H54 (cell line): Measurements from ENCODE around the gene BEGAIN.
"Not testable (repeated sequence)": the region's sequence is repeated elsewhere in the genome, so short reads cannot be mapped to it uniquely, and the experiment has no call there.

Experiments used
- DNase-seq: peaks from one replicate; pipeline ENCODE4 v3.0.0; 2011; ENCODE audit warnings: low spot score, mixed read lengths; ENCODE audit not compliant: insufficient read length
- FAIRE-seq: peaks from 3 replicates; lab custom pipeline; 2011; peaks lifted over from hg19 to GRCh38; lab: Jason Lieb, UNC
- POLR2A ChIP-seq: IDR thresholded peaks from 2 replicates; pipeline ENCODE4 v1.6.1; 2011; ENCODE audit warnings: low read depth, mild to moderate bottlenecking, low read length

Gene BEGAIN

GRCh38 chr14:100528962-100529560 is 58.2 kb downstream of the BEGAIN start:
- DNase-seq: no peak
- TF ChIP-seq POLR2A: no peak
- no peak for FAIRE-seq

GRCh38 chr14:100526632-100527031 is 60.6 kb downstream of the BEGAIN start:
- DNase-seq (no peak), FAIRE-seq (no peak)
- no peak for TF ChIP-seq POLR2A

- FAIRE-seq (no peak), DNase-seq (no peak)
- no peak for TF ChIP-seq POLR2A
Measured at GRCh38 chr14:100526057-100526456, 61.2 kb downstream of the BEGAIN start.

DNA sequence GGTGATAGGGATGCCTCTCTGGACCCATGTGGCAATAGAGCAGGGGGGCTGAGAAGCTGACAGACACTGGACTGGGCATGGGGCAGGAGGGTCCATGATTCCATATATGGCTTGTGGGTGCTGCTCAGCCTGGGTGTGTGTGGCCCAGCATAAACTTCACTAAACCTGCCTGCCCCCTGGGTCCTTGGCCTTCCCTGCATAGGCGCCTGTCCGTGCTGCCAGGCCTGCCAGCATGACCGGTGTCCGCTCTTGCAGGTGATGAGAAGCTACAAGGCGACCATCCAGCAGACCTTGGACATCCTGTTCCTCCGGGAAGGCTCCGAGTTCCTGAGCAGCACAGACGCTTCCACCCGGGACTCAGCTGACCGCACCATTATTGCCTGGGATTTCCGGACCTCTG is 61.6 kb downstream of the BEGAIN start:
- FAIRE-seq (no peak), DNase-seq (no peak)
- TF ChIP-seq POLR2A: no peak

DNA sequence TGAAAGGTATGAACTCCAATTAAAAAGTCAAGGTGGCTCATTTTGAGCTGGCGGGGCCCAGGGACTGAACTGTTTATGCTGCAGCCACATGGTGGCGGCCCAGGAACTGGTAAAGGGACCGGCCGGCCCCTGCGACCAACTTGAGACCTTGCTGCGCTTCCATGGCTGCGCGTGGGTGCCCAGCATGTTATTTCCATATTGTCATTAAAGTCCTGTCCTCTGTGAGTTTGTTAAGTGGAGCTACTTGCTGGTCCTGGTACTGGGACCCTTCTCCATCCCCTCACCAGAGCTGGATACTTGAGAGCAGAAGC is 62.3 kb downstream of the BEGAIN start:
- no peak for TF ChIP-seq POLR2A
- DNase-seq: no peak
- no peak for FAIRE-seq

DNA sequence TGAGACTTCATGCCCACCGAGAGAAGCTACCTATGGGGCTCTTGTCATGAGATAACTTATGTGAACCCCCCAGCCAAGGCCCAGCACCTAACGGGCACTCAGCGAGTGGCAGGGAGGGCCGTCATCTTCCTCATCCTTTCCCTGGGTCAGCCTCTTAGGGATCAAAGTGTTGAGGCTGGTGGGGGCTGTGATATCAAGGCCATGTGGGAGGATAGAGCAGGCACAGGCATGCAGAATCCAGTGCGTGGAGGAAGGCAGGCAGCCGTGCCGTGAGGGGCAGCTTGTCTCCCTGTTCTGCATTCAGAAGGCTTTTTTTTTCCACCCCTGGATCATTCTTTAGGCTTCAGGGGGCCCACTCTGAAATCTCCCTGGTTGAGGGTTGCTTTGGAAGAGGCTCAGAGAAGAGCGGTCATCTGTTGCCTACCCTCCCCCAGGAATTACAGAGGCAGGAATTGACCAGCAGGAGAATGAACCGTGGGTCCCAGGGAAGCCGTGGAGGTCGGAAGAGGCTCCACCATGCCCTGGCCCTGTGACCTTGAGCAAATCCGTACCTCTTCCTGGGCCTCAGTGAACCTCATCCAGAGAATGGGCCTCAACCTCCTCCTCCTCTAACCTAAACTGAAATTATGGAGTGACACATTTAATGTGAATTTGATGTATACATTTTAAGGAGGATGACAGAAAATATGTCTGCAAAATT is 62.8 kb downstream of the BEGAIN start:
- FAIRE-seq: no peak
- no peak for DNase-seq
- no peak for TF ChIP-seq POLR2A

GRCh38 chr14:100523843-100524169 is 63.4 kb downstream of the BEGAIN start:
- no peak for TF ChIP-seq POLR2A
- FAIRE-seq (no peak), DNase-seq (no peak)

GRCh38 chr14:100523131-100523842 is 63.9 kb downstream of the BEGAIN start:
- DNase-seq: no peak
- no peak for FAIRE-seq

GRCh38 chr14:100522616-100523099 is 64.6 kb downstream of the BEGAIN start:
- no peak for DNase-seq
- FAIRE-seq: no peak

More at GRCh38 chr14:100523131-100523842, 63.9 kb downstream of the BEGAIN start:
- no peak for TF ChIP-seq POLR2A

GRCh38 chr14:100506053-100506452 is 81.2 kb downstream of the BEGAIN start:
- FAIRE-seq, DNase-seq: not testable (repeated sequence)

More at GRCh38 chr14:100522616-100523099, 64.6 kb downstream of the BEGAIN start:
- no peak for TF ChIP-seq POLR2A

DNA sequence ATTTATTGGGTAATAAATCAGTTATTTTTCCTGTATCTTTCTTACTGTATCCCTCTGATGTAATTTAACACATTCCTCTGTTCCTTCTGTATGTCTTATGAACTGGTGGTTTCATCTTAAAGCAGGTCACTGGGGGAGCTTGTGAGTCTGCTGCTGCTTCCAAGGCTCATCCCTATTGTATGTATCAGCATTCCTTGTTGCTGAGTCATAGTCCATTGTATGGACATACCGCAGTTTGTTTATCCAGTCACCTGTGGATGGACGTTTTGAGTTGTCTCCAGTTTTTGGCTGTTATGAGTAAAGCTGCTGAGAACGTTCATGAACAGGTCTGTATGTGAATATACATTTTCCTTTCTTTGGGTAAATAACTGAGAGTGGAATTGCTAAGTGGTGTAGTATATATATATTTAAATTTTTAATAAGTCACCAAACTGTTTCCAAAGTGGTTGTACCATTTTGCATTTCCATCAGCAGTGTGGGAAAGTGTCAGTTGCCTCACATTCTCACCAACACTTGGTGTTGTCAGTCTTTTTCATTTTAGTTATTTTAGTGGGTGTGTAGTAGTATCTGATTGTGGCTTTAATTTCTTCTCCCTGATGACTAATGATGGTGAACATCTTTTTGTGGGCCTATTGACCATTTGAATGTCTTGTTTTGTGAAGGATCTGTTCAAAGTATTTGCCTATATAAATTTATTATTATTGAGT is 82.7 kb downstream of the BEGAIN start:
- DNase-seq: peak; percentile 26
- no peak for TF ChIP-seq POLR2A
- FAIRE-seq: no peak

GRCh38 chr14:100503251-100503650 is 84.0 kb downstream of the BEGAIN start:
- no peak for DNase-seq
- no peak for FAIRE-seq
- no peak for TF ChIP-seq POLR2A

DNA sequence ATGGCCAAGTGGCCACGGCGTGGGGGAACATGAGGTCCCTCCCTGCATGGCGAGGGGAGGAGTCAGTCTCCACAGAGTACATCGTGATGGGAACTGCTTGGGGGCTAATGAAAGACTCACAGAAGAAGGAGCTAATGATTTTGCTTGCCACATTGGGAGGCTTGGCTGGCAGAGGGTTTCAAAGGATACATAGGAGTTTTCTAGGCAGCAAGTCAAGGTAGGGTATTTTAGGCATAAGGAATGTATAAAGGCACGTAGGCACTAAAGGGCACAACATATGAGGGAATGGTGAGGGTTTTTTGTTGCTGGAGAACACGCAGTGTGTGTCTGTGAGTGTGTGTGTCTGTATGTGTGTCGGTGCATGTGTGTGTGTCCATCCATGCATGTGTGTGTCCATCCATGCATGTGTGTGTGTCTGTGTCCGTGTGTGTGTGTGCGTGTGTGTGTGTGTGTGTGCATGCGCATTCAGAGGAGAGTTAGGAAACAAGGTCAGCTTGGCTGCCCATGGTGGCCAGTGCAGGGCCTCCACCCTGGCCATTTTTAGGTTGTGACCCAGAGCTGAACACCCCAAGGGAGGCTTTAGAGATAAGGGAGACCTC is 84.5 kb downstream of the BEGAIN start:
- no peak for TF ChIP-seq POLR2A
- FAIRE-seq (no peak), DNase-seq (no peak)

DNA sequence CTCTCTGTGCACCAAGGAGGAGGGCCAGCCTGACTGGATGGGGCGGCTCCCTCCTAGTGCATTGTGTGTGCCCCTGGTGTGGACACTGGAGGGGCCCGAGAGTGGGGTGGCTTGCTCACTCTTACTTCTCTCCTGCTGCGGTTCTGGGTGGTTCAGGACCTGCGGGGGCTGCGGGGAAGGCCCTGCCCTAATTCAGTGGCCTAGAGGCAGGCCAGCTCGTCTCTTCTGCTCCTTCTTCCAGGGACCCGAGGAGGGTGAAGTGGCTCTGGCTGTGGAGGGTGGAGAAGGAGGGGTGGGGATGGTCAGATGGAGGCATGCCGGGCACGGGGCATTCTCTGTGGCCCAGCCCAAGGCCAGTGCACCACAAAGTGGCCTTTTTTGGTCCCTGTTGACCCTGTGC is 87.1 kb downstream of the BEGAIN start:
- TF ChIP-seq POLR2A: no peak
- FAIRE-seq (no peak), DNase-seq (no peak)
